ENCODE measurements around the gene RUVBL2. TPM values are rescaled to one million over a fixed set of nuclear protein-coding genes. Genes with fewer than 3 reads are reported as not detected.
A peak's percentile ranks its signal among the peaks of the same experiment; 100 is the strongest.

RUVBL2 gene
- total and polyA plus RNA-seq, 2 of the 4 experiments (the other 2 are of a cell fraction) = 196 to 391 TPM

DNA sequence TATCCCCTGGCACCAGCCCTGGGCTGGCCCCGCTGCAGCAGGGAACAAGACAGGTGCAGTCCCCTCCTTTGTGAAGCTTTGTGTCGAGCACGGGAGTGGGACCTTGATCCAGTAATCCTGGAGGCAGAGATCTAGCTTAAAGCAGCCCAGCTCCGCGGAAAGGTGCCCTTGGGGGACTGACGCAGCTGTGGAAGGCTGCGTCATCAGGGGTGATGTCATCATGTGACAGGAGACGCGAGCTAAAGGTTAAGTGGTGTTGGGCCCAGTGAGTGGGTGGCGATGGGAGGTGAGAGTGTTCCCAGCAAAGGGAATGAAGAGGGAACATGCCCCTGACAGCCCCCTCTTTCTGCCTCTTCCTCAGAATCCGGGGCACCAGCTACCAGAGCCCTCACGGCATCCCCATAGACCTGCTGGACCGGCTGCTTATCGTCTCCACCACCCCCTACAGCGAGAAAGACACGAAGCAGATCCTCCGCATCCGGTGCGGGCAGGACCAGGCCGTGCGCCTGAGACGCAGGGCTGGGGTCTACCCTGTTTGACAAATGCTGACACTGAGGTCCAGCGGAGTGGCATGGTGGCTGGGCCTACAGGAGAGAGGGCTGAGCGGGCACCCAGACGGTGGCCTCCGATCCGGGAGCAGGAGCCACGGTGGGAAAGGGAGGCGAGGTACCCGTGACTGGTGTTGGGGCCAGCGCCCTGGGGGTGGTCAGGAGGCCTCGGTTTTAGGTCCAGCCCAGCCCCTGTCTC is 20.6 kb downstream of the RUVBL2 start:
- ATAC-seq (ENCODE audit: low read depth) (no peak), DNase-seq (peak; percentile 40)
- peaks cover 55% of the 10 kb centered on the region for H3K36me3 ChIP-seq (ENCODE audit: control insufficient read depth, insufficient read depth, low read length)
- H3K27ac ChIP-seq (ENCODE audit: insufficient read depth, low read length) = no peak overlapping the region
- H3K9me3 ChIP-seq (ENCODE audit: control insufficient read depth, insufficient read depth, low read length) = no peaks in the 10 kb centered on the region
- no peak overlapping the region for H4K8ac ChIP-seq (ENCODE audit: low read depth in 2 of 2, low read length in 2 of 2)
- H3K4me3 ChIP-seq (ENCODE audit: insufficient read depth, low read depth, low read length) = no peak overlapping the region
- H2BK15ac ChIP-seq (ENCODE audit: low read depth, low read length) = no peak overlapping the region
- H2BK120ac ChIP-seq (ENCODE audit: low read depth, low read length) = no peak overlapping the region
- WGBS, 2 experiments (ENCODE audit: extremely low coverage in 2 of 2, insufficient read length in 1 of 2) = 98% methylated on average over 16 of the region's 32 CpGs; no CpG with 5 or more reads in 1 of the 2 experiments
- H3K4me2 ChIP-seq (ENCODE audit: low read depth, low read length) = no peak overlapping the region
- in situ Hi-C loops (cut with MboI; ENCODE audit: low sequenced_read_pairs) (no loop called here), dilution Hi-C loops (cut with HindIII; ENCODE audit: low sequenced_read_pairs, unreplicated experiment) (no loop called here), intact Hi-C loops (cut with micrococcal nuclease) (no loop called here)
- BruUV-seq (replicated peaks) = no TSS peak
- H4K91ac ChIP-seq (ENCODE audit: insufficient read depth, low read depth, low read length) = no peak overlapping the region
- peaks cover 0 to 3% of the 10 kb centered on the region in 2 experiments; a peak in 1 of 4 replicates for H3K79me1 ChIP-seq (ENCODE audit: low read depth in 1 of 2, low read length in 2 of 2)
- no peak overlapping the region; the same call in 1 of the 2 replicates for H2AK5ac ChIP-seq (ENCODE audit: low read depth, low read length)
- H4K5ac ChIP-seq (ENCODE audit: low read depth, low read length) = no peak overlapping the region
- H3K14ac ChIP-seq (replicated peaks; ENCODE audit: low read depth, low read length) = no peak overlapping the region
- H2BK20ac ChIP-seq (ENCODE audit: low read depth, low read length) = no peak overlapping the region
- no peak overlapping the region for H3K56ac ChIP-seq (ENCODE audit: extremely low read depth, insufficient read depth, low read length)
- H2BK5ac ChIP-seq (ENCODE audit: low read depth, low read length, poor library complexity, severe bottlenecking) = no peak overlapping the region
- H3K18ac ChIP-seq (ENCODE audit: low read depth, low read length) = no peak overlapping the region
- H3K9ac ChIP-seq (ENCODE audit: low read depth, low read length) = no peak overlapping the region
- H3K23ac ChIP-seq (ENCODE audit: low read depth, low read length) = no peak overlapping the region
- no peak overlapping the region for H3K4ac ChIP-seq (ENCODE audit: low read depth, low read length)
- no peak overlapping the region for H2AFZ ChIP-seq (replicated peaks; ENCODE audit: low read length, poor library complexity)
- no peaks in the 10 kb centered on the region; the same call in 1 of the 2 replicates for H4K20me1 ChIP-seq (ENCODE audit: insufficient read depth, low read length)
- peaks cover 5% of the 10 kb centered on the region; the same call in 1 of the 2 replicates for H3K4me1 ChIP-seq (ENCODE audit: control insufficient read depth, insufficient read depth, low read length)
- ChIA-PET CTCF (interaction anchor here (1.0 to 1.6 kb wide), 2 partner anchors 15 to 17 kb away, joined by 3 to 5 read pairs; no protein-coding TSS in a partner anchor), POLR2A (ENCODE audit: unreplicated experiment) (no interaction called here)
- H3K27me3 ChIP-seq (ENCODE audit: control insufficient read depth, insufficient read depth, low read length) = no peaks in the 10 kb centered on the region
- peak overlapping the region; percentile 57 for H2AK9ac ChIP-seq (replicated peaks; ENCODE audit: low read depth, low read length, poor library complexity)
- 0 out of 2 replicates have a peak, but pooled peaks cover 5% of the 10 kb centered on the region for H3K9me1 ChIP-seq (ENCODE audit: insufficient read depth, low read length)
- TF ChIP-seq, protein P1, sequence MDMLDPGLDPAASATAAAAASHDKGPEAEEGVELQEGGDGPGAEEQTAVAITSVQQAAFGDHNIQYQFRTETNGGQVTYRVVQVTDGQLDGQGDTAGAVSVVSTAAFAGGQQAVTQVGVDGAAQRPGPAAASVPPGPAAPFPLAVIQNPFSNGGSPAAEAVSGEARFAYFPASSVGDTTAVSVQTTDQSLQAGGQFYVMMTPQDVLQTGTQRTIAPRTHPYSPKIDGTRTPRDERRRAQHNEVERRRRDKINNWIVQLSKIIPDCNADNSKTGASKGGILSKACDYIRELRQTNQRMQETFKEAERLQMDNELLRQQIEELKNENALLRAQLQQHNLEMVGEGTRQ (IDR thresholded peaks at IDR 0.05; ENCODE audit: low read depth, low read length) = no peak
- TF ChIP-seq MAZ (IDR thresholded peaks at IDR 0.05; ENCODE audit: borderline replicate concordance, low read depth, low read length) (no peak), NFE2L2 (IDR thresholded peaks at IDR 0.05; ENCODE audit: low read depth, low read length) (no peak), BHLHE40 (IDR thresholded peaks at IDR 0.05; ENCODE audit: low read depth, low read length) (no peak), ELK1 (IDR thresholded peaks at IDR 0.05; ENCODE audit: borderline replicate concordance, low read depth, low read length) (no peak), CHD1 (IDR thresholded peaks at IDR 0.05; ENCODE audit: low read depth, low read length) (no peak), RAD21 (IDR thresholded peaks at IDR 0.05; ENCODE audit: low read length) (no peak), CEBPB (IDR thresholded peaks at IDR 0.05; ENCODE audit: low read depth, low read length) (no peak), POLR2A (IDR thresholded peaks at IDR 0.05; ENCODE audit: low read depth, low read length) (no peak), MAFK (IDR thresholded peaks at IDR 0.05; ENCODE audit: low read depth, low read length) (no peak), RCOR1 (IDR thresholded peaks at IDR 0.05; ENCODE audit: insufficient replicate concordance, low read length) (no peak), FOS (IDR thresholded peaks at IDR 0.05; ENCODE audit: low read depth, low read length) (no peak), SMC3 (IDR thresholded peaks at IDR 0.05; ENCODE audit: low read depth, low read length) (no peak)

All from IMR-90 (cell line).